GM12891 (cell line): ENCODE measurements around the gene QRFPR.
A peak's percentile ranks its signal among the peaks of the same experiment; 100 is the strongest.

Source experiments
- DNase-seq: peaks from one replicate; pipeline ENCODE4 v3.0.0; 2011; ENCODE audit warnings: low spot score; ENCODE audit not compliant: insufficient read length
- FAIRE-seq: peaks from 2 replicates; lab custom pipeline; 2011; peaks lifted over from hg19 to GRCh38; lab: Jason Lieb, UNC
- PAX5 ChIP-seq: IDR thresholded peaks from 2 replicates; pipeline ENCODE4 v1.6.1; 2011; ENCODE audit warnings: low read length, moderate library complexity, mild to moderate bottlenecking; ENCODE audit not compliant: insufficient read depth, severe bottlenecking
- POLR2A ChIP-seq: IDR thresholded peaks from 2 replicates; pipeline ENCODE4 v1.6.1; 2011; ENCODE audit warnings: low read depth, low read length, control low read depth
- POLR2AphosphoS5 ChIP-seq: IDR thresholded peaks from 2 replicates; pipeline ENCODE4 v1.6.1; 2011; ENCODE audit warnings: low read depth, low read length, control low read depth
- POU2F2 ChIP-seq: IDR thresholded peaks from 2 replicates; pipeline ENCODE4 v1.6.1; 2011; ENCODE audit warnings: low read depth, mild to moderate bottlenecking, control low read depth, low read length, moderate library complexity
- SPI1 ChIP-seq: IDR thresholded peaks from 2 replicates; pipeline ENCODE4 v1.6.1; 2011; ENCODE audit warnings: low read depth, low read length, control low read depth
- TAF1 ChIP-seq: IDR thresholded peaks from 2 replicates; pipeline ENCODE4 v1.6.1; 2011; ENCODE audit warnings: low read depth, low read length, control low read depth

Gene QRFPR

DNA sequence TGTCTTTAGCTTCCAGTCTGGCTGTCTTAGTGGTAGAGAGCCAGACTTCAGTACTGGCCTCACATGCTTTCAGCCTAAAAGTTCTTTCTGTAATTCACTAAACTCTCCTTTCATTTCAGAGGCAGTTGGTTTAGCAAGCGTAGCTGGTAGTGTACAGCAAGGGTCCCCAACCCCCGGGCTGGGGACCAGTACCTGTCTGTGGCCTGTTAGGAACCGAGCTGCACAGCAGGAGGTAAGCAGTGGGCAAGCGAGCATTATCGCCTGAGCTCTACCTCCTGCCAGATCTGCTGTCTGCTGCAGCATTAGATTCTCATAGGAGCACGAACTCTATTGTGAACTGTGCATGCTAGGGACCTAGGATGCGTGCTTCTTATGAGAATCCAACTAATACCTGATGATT is 72.0 kb downstream of the QRFPR start:
- no peak for FAIRE-seq
- DNase-seq = no peak
- no peak for TF ChIP-seq TAF1
- TF ChIP-seq POLR2AphosphoS5 = no peak
- TF ChIP-seq POLR2A = no peak
- no peak for TF ChIP-seq SPI1
- no peak for TF ChIP-seq PAX5
- TF ChIP-seq POU2F2 = no peak

DNA sequence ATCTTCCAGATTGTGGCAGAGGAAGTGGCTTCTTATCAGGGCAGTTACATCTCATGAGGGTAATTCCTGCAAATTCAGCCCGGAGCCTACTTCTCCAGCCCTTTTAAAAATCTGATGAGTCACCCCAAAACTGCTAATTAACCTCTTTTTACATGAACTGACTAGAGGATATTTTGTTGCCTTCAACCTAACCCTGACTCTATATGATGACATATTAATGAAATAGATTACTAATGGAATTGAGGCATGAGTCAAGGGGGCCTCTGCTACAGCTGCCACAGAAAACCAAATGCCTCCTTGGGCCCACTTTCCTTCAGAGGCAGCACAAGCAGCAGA is 72.5 kb downstream of the QRFPR start:
- no peak for DNase-seq
- no peak for TF ChIP-seq POU2F2
- no peak for TF ChIP-seq POLR2AphosphoS5
- no peak for TF ChIP-seq POLR2A
- no peak for TF ChIP-seq PAX5
- no peak for TF ChIP-seq TAF1
- no peak for TF ChIP-seq SPI1
- FAIRE-seq = no peak

GRCh38 chr4:121307445-121308327 is 73.1 kb downstream of the QRFPR start:
- peak; percentile 67 for TF ChIP-seq SPI1
- TF ChIP-seq POLR2A = no peak
- FAIRE-seq = peak; percentile 86
- no peak for DNase-seq

DNA sequence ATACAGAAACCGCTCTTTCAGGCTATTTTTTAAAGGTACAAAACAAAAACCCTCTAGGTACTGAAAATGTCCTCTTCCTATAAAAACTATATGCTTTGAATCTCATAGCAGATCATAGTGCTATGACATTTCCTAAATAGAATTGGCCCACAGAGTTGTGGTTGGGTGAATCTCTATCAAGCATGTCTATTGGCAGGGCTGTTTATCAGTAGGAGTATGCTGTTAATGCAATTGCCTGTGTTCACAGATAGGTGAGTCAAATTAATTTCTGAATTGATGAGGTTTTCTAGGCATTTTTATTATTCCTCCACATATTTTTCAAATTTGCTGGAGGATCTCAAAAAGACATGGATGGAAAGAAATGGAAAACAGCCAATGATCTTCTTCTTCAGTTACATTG is 73.9 kb downstream of the QRFPR start:
- no peak for DNase-seq
- peak; percentile 28 for FAIRE-seq
- TF ChIP-seq SPI1 (no peak), POLR2AphosphoS5 (no peak), TAF1 (no peak), POLR2A (no peak), PAX5 (no peak), POU2F2 (no peak)

DNA sequence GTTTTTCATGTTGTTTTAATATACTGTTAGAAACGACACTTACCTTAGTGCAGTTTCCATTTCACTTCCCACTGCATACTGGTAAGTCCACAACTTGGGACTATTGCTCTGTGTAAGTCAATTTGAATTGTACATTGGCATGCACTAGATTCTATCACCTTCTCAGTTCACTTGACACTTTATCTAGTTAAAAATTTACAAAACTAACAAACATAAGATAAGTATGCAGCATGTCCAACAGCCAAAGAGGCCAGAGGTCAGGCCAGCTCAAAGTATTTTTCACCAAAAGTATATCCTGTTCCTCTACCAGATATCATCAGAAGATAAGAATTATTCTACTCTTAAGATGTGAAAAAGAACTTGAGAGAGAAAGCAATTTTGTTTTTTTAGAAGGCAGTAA is 75.9 kb downstream of the QRFPR start:
- DNase-seq (no peak), FAIRE-seq (no peak)
- TF ChIP-seq SPI1 (no peak), POLR2AphosphoS5 (no peak), PAX5 (no peak), POU2F2 (no peak), POLR2A (no peak), TAF1 (no peak)

GRCh38 chr4:121299367-121299766 is 81.5 kb downstream of the QRFPR start:
- no peak for TF ChIP-seq POLR2A
- no peak for FAIRE-seq

GRCh38 chr4:121283319-121283718 is 97.5 kb downstream of the QRFPR start:
- no peak for TF ChIP-seq SPI1
- FAIRE-seq = no peak

More at GRCh38 chr4:121299367-121299766, 81.5 kb downstream of the QRFPR start:
- no peak for DNase-seq

DNA sequence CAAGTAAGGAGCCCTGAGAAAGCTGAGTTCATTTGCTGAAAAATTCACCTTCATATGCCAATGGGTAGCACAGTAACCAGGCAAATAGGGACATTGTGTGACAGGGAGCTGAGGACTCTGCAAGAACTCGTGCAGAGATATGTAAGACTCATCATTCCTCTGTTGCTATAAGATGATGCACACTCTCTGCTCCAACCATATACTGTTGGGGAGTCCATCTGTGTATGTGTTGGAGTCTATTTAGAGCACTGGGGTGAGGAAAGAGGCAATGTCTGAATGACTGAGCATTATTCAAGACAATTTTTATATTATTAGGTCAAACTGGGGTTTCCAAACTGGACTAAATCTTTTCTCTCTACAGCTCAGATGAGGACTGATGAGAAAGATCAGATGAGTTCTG is 100.4 kb downstream of the QRFPR start:
- no peak for DNase-seq
- no peak for TF ChIP-seq PAX5

More at GRCh38 chr4:121283319-121283718, 97.5 kb downstream of the QRFPR start:
- no peak for DNase-seq

GRCh38 chr4:121278811-121279368 is 101.9 kb downstream of the QRFPR start:
- no peak for TF ChIP-seq TAF1
- peak; percentile 4 for TF ChIP-seq PAX5
- peak; percentile 93 for TF ChIP-seq POU2F2
- TF ChIP-seq SPI1 = no peak
- no peak for TF ChIP-seq POLR2AphosphoS5
- no peak for TF ChIP-seq POLR2A
- FAIRE-seq (peak; percentile 33), DNase-seq (no peak)

More for the DNA sequence above, 100.4 kb downstream of the QRFPR start:
- FAIRE-seq = no peak
